GM21723 (cell line): ENCODE results near the gene CASP9.

Experiments
- ATAC-seq: cut with Tn5 transposase; IDR thresholded peaks from one replicate; pipeline ENCODE4 v1.9.1; 2021; ENCODE audit warnings: mild to moderate bottlenecking, moderate library complexity; ENCODE audit not compliant: unreplicated experiment

Gene CASP9

DNA sequence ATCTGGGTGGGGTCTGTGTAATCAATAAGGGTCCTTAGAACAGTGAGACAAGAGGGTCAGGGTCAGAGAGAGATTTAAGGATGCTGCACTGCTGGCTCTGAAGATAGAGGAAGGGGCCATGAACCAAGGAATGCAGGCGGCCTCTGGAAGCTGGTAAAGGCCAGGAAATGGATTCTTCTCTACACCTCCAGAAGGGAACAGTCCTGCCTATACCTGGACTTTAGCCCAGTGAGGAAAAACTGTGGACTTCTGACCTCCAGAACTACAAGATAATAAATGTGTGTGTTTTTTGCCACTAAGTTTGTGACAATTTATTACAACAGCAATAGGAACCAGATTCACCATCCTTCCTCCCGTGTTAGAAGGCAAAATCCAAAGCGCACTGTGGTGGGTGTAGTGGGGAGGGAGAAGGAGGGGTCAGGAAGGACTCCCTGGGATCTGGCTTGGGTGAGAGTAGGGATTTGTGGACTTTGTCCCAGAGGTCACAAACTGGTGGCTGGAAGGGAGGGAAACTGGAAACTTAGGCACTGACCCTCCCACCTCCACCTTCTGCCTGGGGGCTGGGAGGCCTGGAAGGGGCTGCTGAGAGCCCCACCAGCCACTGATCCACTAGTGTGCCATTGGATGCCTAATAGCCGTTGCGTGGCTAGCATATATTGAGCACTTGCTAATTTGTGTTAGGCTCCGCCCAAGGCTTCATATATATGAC is 72.8 kb downstream of the CASP9 start:
- no peak for ATAC-seq

DNA sequence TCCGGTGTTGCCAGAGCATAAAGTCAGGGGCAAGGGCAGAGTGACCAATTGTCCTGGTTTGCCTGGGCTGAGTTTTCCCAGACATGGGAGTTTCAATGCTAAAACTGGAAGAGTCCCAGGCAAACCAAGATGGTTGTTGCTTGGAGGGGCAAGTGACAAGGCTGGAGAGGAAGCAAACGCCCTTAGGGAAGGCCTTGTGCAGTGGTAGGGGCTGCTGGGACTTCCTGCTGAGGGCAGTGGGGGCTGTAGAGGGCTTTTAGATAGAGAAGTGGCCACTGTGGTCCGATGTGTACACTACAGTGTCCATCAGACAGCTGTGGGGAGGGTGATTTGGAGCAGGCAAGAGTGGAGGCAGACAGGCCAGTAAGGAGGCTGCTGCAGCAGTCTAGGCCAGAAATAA is 74.4 kb downstream of the CASP9 start:
- no peak for ATAC-seq

DNA sequence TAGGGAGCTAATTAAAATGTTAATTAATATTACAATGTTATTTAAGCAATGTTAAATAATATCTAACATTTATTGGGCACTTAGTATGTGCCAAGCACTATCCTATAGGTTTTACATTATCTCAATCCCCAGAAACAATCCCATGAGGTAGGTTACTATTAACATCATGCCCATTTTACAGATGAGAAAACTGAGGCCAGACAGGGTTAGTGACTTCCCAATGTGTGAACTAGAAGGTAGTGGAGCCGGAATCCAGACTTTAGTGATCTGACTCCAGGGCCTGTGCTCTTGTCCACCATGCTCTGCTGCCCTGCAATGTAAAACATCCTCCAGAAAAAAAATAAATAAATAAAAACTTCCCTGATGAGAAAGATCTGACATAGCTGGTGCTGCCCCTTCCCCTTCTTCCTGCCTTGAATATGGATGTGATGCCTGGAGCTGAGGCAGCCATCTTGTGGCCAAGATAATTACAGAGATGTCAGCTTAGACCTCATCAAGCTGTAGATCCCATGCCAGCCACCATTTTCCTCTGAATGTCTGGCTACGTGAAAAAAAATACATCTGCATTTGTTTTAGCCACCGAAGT is 75.0 kb downstream of the CASP9 start:
- ATAC-seq = no peak

GRCh38 chr1:15446212-15446611 is 77.8 kb downstream of the CASP9 start:
- ATAC-seq = no peak

DNA sequence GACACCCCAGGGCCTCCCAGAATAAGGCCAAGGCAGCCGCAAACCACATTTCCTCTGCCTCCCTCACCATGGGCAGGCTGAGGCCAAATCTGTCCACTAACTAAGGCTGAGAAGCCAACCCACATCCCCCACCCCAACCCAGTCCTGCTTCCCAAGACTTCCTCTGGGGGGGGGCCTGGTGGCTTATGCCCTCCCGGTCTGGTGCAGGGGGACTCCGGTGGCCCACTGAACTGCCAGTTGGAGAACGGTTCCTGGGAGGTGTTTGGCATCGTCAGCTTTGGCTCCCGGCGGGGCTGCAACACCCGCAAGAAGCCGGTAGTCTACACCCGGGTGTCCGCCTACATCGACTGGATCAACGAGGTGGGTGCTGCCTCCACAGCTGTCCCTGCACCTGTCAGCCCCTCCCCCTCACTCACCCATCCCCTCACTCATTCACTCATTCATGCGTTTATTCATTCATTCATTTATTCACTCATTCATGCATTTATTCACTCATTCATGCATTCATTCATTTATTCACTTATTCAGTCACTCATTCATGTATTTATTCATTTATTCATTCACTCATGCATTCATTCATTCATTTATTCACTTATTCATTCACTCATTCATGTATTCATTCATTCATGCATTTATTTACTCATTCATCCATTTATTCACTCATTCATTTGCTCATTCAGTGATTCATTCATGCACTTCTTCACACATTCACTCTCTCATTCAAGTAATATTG is 78.5 kb downstream of the CASP9 start:
- ATAC-seq = no peak

- no peak for ATAC-seq
Measured at GRCh38 chr1:15444468-15445389, 79.3 kb downstream of the CASP9 start.

DNA sequence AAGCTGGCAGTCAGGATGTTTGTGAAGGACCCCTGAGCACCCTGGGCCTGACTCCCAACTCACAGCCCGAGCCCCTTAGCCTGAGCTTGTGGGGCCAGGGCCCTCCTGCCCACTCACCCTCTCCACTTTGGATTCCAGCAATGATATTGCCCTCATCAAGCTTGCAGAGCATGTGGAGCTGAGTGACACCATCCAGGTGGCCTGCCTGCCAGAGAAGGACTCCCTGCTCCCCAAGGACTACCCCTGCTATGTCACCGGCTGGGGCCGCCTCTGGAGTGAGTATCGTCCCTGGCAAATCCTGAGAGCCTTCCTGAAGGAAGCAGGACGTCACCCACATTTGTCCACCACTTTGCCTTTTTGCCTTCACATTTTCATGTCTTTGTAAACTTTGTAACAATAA is 80.7 kb downstream of the CASP9 start:
- no peak for ATAC-seq

GRCh38 chr1:15442759-15443158 is 81.3 kb downstream of the CASP9 start:
- no peak for ATAC-seq

GRCh38 chr1:15442119-15442518 is 81.9 kb downstream of the CASP9 start:
- ATAC-seq = no peak
